Cardiac muscle cell (in vitro differentiated cells and primary cell): ENCODE results near the gene AP2A1. TPM values are rescaled to one million over a fixed set of nuclear protein-coding genes. Genes with fewer than 3 reads are reported as not detected.

Source experiments
- DNase-seq, 2 donors: peaks; one replicate each; pipeline versions ENCODE4 v3.0.0 to v3.0.0-alpha.2; 2010 to 2017; ENCODE audit warnings: low read depth in 1 of 2, low spot score in 1 of 2
- H3K27ac ChIP-seq: fragments of 200-600 bp; sonication (generic); 2 replicates; pipeline ENCODE4 v1.5.1; 2016
- H3K27me3 ChIP-seq: fragments of 200-600 bp; sonication (generic); 2 replicates; pipeline ENCODE4 v1.6.0; 2016; ENCODE audit warnings: control low read depth
- H3K36me3 ChIP-seq: fragments of 200-600 bp; sonication (generic); 2 replicates; pipeline ENCODE4 v1.5.1; 2016; ENCODE audit warnings: control low read depth
- H3K4me1 ChIP-seq: fragments of 200-600 bp; sonication (generic); 2 replicates; pipeline ENCODE4 v1.8.1; 2017; ENCODE audit warnings: low read depth, mild to moderate bottlenecking, mixed run types
- H3K4me3 ChIP-seq: fragments of 200-600 bp; sonication (generic); 2 replicates; pipeline ENCODE4 v1.5.1; 2016; ENCODE audit warnings: mild to moderate bottlenecking
- H3K9me3 ChIP-seq: fragments of 200-600 bp; sonication (generic); 2 replicates; pipeline ENCODE4 v1.5.1; 2017; ENCODE audit warnings: low read depth, mild to moderate bottlenecking, control low read depth
- polyA plus RNA-seq: library from polyadenylated mRNA; unstranded; fragments of >200 nt; fragmentation: Nextera tagmentation; extraction: Ambion mirVana; gene quantifications from 2 replicates; pipeline ENCODE4 v1.2.1, GENCODE V29; 2016
- total RNA-seq: library from RNA; depleted of rRNA; stranded (reverse); fragments of >200 nt; gene quantifications from 2 replicates; pipeline ENCODE4 v1.2.3, GENCODE V29; 2016
- TF ChIP-seq, protein P1 (sequence below): IDR thresholded peaks from 2 replicates; pipeline ENCODE4 v1.5.1; 2012; ENCODE audit warnings: low read depth, mild to moderate bottlenecking, low read length

AP2A1 gene
- total and polyA plus RNA-seq, 2 experiments from 2014 or later: 78.0 to 153 TPM

DNA sequence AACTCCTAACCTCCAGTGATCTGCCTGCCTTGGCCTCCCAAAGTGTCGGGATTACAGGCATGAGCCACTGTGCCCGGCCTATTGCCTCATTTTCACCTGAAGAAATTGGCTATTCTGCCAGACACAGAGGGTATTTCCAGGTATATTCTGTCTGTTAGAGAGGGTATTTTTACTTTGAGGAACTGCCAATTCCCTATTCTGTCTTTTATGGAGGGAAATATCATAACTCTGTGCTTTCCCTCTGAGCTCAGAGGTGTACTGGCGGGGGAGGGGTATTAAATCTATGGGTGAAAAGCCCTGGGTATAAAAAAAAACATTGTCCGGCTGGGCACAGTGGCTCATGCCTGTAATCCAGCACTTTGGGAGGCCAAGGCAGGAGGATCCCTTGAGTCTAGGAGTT lies 28.5 kb upstream of the AP2A1 start:
- Histone ChIP-seq H3K4me1 (no peaks in the 10 kb centered on the region), H3K36me3 (no peaks in the 10 kb centered on the region), H3K27me3 (no peaks in the 10 kb centered on the region), H3K9me3 (no peaks in the 10 kb centered on the region), H3K27ac (no peak overlapping the region), H3K4me3 (no peak overlapping the region)
- DNase-seq: no peak
- TF ChIP-seq, protein P1, sequence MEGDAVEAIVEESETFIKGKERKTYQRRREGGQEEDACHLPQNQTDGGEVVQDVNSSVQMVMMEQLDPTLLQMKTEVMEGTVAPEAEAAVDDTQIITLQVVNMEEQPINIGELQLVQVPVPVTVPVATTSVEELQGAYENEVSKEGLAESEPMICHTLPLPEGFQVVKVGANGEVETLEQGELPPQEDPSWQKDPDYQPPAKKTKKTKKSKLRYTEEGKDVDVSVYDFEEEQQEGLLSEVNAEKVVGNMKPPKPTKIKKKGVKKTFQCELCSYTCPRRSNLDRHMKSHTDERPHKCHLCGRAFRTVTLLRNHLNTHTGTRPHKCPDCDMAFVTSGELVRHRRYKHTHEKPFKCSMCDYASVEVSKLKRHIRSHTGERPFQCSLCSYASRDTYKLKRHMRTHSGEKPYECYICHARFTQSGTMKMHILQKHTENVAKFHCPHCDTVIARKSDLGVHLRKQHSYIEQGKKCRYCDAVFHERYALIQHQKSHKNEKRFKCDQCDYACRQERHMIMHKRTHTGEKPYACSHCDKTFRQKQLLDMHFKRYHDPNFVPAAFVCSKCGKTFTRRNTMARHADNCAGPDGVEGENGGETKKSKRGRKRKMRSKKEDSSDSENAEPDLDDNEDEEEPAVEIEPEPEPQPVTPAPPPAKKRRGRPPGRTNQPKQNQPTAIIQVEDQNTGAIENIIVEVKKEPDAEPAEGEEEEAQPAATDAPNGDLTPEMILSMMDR: no peak

DNA sequence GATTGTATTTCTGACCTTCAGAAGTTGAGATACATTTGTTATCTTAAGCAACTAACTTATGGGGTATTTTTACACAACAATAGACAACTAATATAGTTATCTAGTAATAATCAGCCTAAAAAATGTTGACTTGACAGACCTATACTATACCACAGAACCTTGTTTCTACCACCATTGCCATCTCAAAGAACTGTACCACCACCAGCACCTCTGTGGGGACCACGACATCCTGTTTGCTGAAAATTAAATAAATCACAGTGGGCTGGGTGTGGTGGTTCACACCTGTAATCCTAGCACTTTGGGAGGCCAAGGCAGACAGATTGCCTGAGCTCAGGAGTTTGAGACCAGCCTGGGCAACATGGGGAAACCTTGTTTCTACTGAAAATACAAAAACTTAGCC lies 27.7 kb upstream of the AP2A1 start:
- H3K9me3 ChIP-seq: no peaks in the 10 kb centered on the region
- TF ChIP-seq, protein P1: no peak
- no peaks in the 10 kb centered on the region for H3K4me1 ChIP-seq
- H3K36me3 ChIP-seq: no peaks in the 10 kb centered on the region
- H3K27me3 ChIP-seq: no peaks in the 10 kb centered on the region
- H3K27ac ChIP-seq: no peak overlapping the region
- H3K4me3 ChIP-seq: no peak overlapping the region
- no peak for DNase-seq

DNA sequence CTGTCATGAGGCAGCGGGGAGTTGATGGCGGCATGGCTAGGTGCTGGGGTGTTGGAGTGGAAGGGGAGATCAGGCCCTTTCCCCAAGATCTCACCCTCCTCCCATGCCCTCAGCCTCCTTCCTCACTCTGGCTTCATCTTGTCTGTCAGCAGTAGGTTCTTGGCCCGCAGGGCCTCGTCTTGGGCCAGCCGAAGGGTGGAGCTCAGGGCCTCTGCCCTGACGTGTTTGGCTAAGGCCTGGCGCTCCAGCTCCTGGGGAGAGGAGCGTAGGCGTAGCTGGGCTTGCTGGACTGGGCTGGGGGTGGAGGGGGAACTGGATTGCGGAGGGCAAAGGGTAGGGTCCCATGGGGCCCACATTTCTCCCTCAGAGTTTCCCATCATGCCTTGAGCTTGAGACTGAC lies 26.9 kb upstream of the AP2A1 start:
- no peaks in the 10 kb centered on the region for H3K4me1 ChIP-seq
- no peaks in the 10 kb centered on the region for H3K36me3 ChIP-seq
- DNase-seq: no peak
- no peaks in the 10 kb centered on the region for H3K9me3 ChIP-seq
- H3K27me3 ChIP-seq: no peaks in the 10 kb centered on the region
- no peak overlapping the region for H3K4me3 ChIP-seq
- TF ChIP-seq, protein P1: no peak
- H3K27ac ChIP-seq: no peak overlapping the region

DNA sequence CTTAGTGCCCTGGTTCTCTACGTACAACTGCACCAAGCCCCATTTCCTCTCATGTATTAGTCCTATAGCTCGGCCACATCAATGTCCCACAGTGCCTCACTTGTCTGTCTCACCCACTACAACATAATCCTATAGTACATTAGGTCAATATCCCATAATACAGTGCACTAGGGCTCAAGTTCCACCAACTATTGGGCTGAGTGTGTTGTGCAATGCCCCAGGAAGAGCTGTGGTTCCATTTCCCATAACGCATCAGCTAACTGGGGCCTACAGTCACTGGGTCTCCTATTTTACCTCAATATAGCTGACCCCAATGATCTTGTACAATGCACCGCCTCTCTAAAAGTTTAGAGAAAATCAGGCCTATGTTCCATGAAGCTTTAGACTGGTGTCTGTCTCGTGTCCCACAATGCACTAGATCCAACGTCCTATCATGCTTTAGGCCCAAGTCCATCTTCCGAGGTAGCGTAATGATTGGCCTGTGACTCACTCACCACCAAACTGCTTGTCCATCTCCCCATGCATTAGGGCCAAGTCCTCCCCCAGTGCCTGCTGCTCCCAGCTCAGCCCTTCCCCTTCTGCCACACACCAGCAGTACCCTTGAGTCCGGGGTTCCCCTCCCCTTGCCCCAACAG lies 25.5 kb upstream of the AP2A1 start:
- TF ChIP-seq, protein P1: no peak
- no peaks in the 10 kb centered on the region for H3K27me3 ChIP-seq
- no peak overlapping the region for H3K4me3 ChIP-seq
- no peak overlapping the region for H3K27ac ChIP-seq
- DNase-seq: no peak
- no peaks in the 10 kb centered on the region for H3K4me1 ChIP-seq
- no peaks in the 10 kb centered on the region for H3K36me3 ChIP-seq
- H3K9me3 ChIP-seq: no peaks in the 10 kb centered on the region

DNA sequence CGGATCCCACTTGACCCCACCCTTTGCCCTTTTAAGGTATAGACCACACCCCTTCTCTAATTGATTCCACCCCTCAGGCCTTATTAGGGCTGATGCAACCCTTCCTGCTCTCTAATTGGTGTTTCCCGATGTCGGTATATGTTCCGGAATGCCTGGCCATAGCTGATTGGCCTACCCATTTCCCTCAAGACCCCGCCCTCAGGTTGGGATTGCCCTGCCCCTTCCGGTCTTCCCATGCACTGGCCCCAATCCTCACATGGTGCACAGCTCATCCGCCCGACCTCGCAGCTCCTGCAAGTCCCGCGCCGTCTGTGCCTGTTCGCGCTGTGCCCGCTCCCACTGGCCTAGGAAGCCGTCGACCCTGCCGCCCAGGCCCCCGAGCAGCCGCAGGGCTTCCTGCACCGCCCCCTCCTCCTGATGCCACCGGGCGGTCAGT lies 21.8 kb upstream of the AP2A1 start:
- no peaks in the 10 kb centered on the region for H3K9me3 ChIP-seq
- no peaks in the 10 kb centered on the region for H3K36me3 ChIP-seq
- TF ChIP-seq, protein P1: no peak
- DNase-seq: no peak
- no peak overlapping the region for H3K27ac ChIP-seq
- H3K4me1 ChIP-seq: no peaks in the 10 kb centered on the region
- H3K4me3 ChIP-seq: no peak overlapping the region
- no peaks in the 10 kb centered on the region for H3K27me3 ChIP-seq
